CD4-positive, alpha-beta T cell treated with Interleukin-17A for 4 hours (primary cell): ENCODE measurements around the gene TBC1D16.

ENCODE experiments used
- DNase-seq: peaks from one replicate; pipeline ENCODE4 v3.0.0-alpha.2; 2020; ENCODE audit warnings: mixed read lengths

Gene TBC1D16

GRCh38 chr17:79987187-79987934, 48.3 kb downstream of the TBC1D16 start:
- DNase-seq, result no peak

GRCh38 chr17:79986411-79987186, 49.1 kb downstream of the TBC1D16 start:
- DNase-seq, result no peak

- DNase-seq, result no peak
Measured at GRCh38 chr17:79985943-79986391, 49.7 kb downstream of the TBC1D16 start.

DNA sequence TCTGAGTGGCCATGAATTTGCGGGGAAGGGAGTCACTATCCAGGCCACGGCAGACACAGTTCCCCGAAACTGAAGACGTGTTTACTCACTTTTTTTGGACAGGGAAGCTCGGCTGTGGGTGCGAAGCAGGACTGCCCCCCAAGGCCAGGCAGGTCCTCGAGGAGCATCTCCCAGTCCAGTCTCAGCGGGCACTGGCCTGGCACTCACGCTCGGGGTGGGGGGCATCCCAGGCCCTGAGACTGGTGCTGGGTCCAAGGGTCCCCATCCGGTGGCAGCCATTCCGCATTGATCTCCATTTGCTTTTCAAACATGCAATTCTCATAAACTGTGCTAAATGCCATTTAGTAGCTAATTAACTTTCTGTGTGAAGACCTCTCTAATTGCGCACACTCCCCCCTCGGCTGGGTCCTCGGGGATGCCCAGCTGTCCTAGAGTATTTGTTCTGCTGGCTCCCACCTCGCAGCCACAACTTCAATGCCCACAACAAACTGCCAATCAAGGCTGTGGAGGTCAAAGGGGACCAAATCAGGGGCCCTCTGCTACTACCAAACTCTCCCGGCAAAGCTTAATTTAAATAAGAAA, 50.2 kb downstream of the TBC1D16 start:
- DNase-seq, result no peak

DNA sequence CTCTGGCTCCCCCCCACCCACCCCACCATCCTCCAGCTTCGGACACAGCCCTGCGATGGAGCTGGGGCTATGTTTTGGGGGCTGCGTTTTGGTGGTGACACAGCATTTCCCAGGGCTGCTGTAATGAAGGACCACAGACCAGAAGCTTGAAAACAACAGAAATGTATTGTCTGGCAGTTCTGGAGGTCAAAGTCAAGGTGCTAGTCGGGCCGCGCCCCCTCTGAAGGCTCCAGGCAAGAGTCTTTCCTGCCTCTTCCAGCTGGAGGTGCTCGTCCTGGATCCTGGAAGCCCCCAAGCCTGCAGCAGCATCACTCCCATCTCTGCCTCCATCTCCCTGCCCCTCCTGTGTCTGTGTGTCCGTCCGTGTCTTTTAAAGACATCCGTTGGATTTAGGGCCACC, 50.8 kb downstream of the TBC1D16 start:
- no peak for DNase-seq

- DNase-seq, result no peak
Measured at GRCh38 chr17:79984045-79984840, 51.4 kb downstream of the TBC1D16 start.

GRCh38 chr17:79983456-79983855, 52.2 kb downstream of the TBC1D16 start:
- DNase-seq, result no peak

- DNase-seq, result no peak
Measured at GRCh38 chr17:79982986-79983385, 52.7 kb downstream of the TBC1D16 start.

GRCh38 chr17:79981661-79982101, 54.0 kb downstream of the TBC1D16 start:
- no peak for DNase-seq

GRCh38 chr17:79981090-79981489, 54.6 kb downstream of the TBC1D16 start:
- no peak for DNase-seq

- no peak for DNase-seq
Measured at GRCh38 chr17:79980246-79981043, 55.2 kb downstream of the TBC1D16 start.

DNA sequence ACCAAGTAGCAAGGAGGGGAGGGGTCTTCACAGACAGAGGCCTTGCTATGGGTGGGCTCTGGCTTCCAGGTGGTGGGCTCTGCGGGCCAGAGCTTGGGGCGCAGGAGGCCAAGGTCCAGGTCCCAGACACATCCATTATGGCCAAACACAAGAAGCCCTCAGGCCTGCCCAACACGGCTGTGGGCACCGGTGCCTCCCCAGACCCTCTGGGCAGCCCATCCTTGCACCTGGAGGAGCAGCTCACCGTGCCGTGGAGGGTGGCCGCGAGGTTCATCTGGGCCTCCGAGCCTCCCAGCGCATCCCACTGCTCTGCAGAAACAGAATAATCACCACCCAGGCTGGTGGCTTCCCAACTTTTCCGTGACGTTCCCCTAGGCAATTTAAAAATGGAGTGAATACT, 55.9 kb downstream of the TBC1D16 start:
- no peak for DNase-seq

DNA sequence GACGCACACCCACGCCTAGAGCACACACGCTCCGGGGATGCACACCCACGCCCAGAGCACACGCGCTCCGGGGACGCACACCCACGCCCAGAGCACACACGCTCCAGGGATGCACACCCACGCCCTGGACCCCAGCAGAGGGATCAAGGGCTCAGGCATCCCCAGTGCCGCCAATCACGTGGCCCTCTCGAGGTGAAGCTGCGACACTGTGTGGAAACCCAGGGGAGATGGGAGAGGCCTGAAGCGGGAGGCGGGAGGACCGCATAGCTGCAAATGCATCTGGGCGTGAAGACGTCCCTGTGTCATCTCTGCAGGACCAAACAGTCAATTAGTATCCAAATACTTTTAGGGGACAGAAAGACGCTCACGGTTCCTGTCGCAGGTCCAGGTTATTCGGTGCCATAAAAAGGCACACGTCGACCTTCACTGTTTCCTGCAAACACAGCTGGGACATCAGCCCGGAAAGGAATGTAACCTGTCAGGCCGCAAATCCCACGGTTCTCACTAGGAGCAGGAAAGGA, 56.4 kb downstream of the TBC1D16 start:
- no peak for DNase-seq

GRCh38 chr17:79978548-79978855, 57.2 kb downstream of the TBC1D16 start:
- DNase-seq, result no peak

GRCh38 chr17:79977708-79978547, 57.7 kb downstream of the TBC1D16 start:
- no peak for DNase-seq

DNA sequence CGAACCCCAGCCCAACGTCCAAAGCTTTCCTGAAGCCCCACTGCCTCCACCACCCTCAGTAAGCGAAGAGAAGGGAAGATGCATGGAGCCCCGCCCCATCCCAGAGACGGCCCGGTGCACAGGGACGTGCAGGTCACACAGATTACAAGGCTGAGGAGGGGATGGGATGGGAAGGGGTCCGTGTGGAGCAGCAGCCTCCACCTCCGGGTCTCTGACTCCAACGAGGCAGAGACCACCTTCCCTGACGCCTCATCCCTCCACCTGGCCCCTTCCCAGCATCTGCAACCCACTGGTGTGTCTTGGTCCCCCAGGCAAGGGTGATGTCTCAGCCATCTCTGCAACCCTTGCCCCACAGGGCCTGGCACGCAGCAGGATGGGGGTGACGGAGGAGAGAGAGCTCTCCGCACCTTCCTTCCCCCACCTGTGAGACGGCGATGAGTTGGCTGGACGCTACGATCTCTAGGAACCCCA, 58.5 kb downstream of the TBC1D16 start:
- no peak for DNase-seq

- DNase-seq, result no peak
Measured at GRCh38 chr17:79976451-79976850, 59.2 kb downstream of the TBC1D16 start.

GRCh38 chr17:79975498-79976134, 60.1 kb downstream of the TBC1D16 start:
- DNase-seq, result no peak

DNA sequence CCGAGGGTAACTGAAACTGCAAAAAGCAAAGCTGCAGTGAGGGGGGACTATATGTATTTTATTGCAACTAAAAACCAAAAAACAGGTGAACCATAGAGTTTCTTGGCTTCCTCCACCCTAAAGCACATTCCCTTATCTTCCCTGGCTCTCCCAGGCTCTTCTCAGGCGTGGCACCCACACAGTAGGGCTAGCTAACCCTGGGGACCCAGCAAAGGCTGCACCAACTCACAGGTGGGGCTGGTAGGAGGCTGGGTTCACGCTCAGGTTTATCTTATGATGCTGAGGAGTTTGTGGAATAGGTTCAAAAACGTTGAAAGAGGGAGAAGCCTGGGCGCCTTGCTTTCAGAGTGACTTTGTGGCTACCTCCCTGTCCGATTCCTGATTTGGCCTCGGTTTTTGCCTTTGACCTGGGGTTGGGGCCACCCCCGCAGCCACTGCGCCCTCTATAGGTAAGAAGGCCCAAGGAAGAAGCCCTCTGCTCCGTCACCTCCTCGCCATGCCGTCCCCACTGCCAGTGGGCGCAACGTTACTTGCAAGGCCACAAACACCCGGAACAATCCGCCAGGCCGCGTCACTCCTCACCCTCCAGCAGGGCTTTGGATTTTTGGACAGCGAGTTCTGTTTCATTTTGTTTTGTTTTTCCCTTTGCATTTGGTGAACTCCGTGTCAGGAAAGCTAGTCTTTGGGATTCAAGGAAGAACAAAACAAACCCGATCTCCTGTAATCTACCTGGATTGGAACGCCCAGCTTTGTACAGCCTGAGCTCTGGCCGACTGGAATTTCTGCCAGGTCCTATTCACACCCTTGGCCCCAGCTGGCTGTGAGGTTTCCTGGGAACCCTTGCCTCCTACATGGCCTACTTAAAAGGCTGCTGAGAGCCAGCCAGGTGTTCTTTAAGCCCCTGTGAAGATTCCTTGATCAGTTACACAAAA, 60.8 kb downstream of the TBC1D16 start:
- no peak for DNase-seq
